ENCODE data around the gene RSPRY1.

- TF ChIP-seq CTBP1 (IDR thresholded peaks at IDR 0.05; ENCODE audit: borderline replicate concordance) (no peak), SP1 (IDR thresholded peaks at IDR 0.05) (no peak), FOXA1 (IDR thresholded peaks at IDR 0.05) (no peak), BHLHE40 (IDR thresholded peaks at IDR 0.05; ENCODE audit: borderline replicate concordance) (no peak), NFRKB (IDR thresholded peaks at IDR 0.05) (no peak), ELF4 (IDR thresholded peaks at IDR 0.05) (no peak), FOXM1 (IDR thresholded peaks at IDR 0.05; ENCODE audit: borderline replicate concordance) (no peak), PKNOX1 (IDR thresholded peaks at IDR 0.05) (no peak), FOXK2 (IDR thresholded peaks at IDR 0.05) (no peak), ZNF384 (IDR thresholded peaks at IDR 0.05) (no peak), SUZ12 (IDR thresholded peaks at IDR 0.05) (no peak), TARDBP (IDR thresholded peaks at IDR 0.05) (no peak), ARNT (IDR thresholded peaks at IDR 0.05) (no peak)
Observed at GRCh38 chr16:57260294-57260929, 74.3 kb downstream of the RSPRY1 start.
